Measurements from ENCODE around the gene MEN1.
A peak's percentile ranks its signal among the peaks of the same experiment; 100 is the strongest.
"Not testable (repeated sequence)": the region's sequence is repeated elsewhere in the genome, so short reads cannot be mapped to it uniquely, and the experiment has no call there.

Gene MEN1

DNA sequence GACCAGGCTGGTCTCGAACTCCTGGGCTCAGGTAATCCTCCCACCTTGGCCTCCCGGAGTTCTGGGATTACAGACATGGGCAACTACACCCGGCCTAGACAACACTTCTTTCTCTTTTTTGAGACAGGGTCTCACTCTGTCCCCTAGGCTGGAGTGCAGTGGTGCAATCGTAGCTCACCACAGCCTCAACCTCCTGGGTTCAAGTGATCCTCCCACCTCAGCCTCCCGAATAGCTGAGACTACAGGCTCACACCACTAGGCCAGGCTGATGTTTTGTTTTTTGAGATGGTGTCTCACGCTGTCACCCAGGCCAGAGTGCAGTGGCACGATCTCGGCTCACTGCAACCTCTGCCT is 35.4 kb upstream of the MEN1 start:
- not testable (repeated sequence) for DNase-seq (ENCODE audit: low read depth)

DNA sequence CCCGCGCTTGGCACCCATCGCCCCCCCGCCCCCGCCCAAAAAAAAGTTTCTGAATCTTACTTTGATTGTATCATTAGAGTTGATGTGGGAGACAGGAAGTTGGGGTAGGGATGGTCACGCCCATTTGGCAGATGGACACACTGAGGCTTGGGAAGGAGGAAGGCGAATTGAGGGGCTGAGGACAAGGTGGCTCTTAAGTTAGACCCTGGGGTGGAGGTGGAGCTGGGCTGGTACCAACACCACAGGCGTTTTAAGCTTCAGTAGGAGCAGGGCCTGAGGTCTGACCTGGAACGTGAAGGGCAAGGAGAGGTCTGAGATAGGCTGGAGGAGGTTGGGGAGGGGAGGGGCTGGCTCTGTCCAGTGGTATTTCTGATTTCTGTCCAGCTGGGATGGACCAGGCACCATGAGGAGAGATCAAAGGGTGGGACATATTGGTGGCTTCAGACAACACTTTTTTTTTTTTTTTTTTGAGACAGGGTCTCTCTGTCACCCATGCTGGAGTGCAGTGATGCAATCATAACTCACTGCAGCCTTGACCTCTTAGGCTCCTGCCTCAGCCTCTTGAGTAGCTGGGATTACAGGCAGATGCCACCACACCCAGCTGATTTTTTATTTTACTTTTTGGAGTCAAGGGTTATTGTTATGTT is 34.9 kb upstream of the MEN1 start:
- DNase-seq (ENCODE audit: low read depth): no peak

DNA sequence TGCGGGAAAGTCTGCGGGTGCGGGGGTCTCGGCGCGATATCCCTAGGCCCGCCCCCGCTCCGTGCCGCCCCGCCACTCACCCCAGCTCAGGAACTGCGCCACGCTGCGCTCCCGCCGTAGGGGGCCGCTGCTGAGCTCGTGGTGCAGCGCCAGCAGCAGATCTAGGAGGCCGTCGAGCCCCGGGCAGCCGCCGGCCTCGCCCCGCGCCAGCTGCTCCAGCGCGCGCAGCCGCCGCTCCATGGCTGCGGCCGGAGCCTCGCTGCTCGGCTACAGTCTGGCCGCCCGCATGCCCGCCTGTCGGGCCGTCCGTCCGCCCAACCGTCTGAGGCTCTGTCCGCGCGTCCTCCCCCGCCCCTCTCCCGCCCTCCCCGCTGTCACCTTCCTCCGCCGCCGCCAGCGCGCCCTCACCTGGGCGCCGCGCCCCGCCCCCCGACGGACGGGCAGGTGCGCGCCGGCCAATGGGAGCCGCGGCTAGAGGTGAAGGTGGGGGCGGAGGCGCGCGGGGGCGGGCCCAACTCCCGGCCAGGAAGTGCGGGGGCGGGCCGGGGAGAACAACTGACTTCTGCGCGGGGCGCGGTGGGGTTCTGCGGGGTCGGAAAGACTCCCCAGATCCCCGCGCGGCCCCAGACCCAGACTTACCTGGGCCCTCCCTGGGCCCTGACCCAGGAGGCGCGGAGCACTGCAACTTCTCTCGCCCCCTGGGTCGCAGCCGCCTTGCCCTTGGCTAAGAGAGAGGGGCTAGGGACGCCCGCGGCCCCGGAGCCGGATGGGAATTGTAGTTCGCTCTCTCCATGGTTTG is 34.2 kb upstream of the MEN1 start, which contains the start of gene CDC42BPG:
Gene CDC42BPG (minus strand): TSS at position 324 of the 799 bp plus-strand sequence. CDS start 84 bp downstream, at position 240.
- DNase-seq (ENCODE audit: low read depth): peak; percentile 70

DNA sequence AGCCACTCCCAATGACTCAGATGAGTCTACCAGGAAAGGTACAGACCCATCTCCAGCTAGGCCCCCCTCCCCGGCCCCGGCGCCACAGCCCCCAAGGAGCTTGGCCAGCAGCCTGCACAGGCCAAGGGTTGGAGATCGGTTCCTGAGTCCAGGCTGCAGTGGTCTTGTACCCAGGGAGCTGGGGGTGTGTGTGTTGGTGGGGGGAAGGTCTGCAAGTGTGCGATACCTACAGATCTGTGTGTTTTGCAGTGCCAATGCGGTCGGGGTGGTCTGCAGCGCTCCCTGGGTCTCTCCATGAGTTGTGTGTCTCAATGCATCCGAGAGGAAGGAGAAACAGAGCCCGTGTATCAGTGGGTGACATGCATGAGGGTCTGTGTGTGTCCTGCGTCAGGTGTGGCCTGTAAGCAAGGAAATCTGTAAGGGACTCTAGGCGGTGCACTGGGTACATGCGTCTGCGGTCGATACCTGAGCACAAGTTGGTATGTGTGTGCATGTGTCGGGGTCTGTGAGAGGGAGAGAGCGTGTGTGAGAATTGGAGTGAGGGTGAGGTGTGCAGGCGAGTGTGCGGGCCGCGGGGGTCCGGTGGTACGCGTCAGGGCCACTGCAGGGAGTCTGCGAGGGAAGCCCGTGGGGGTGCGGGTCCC is 33.5 kb upstream of the MEN1 start:
- DNase-seq (ENCODE audit: low read depth): no peak

DNA sequence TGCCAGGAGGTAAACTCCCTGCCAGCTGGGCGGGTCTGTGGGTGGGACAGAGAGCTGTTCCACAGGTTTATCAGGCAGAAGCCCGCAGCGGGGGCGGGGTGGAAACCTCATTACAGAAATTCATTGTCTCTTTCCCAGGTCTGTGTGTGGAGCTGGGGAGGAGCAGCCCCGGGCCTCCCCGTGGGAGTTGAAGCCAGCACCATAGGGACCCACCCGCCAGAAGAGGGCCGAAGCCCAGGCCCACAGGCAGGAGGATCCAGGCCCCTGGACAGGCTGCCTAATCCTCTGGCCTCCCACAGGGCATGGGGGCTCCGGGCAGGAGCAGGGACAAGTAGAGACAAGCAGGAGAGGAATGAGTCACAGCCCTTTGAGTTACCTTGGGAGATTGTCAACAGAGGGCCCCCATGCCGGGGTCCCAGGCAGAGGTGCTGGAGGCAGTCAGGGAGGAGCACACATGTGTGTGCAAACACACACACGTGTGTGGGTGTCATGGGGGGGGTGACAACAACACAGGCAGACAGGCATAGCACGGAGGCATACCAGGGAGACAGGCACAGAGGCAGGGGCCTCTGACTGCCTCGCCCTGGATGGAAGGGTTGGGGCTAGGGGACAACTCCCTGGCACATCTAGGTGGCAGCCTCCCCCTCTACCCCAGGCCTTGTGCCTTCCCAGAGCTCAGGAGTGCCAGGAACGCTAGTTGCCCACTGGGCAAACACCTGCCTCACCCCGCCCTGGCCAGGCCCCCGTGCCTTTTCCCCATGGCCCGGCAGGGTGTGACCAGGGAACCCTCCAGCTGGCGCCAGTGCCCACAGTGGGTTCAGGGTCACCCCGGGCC is 32.7 kb upstream of the MEN1 start:
- no peak for DNase-seq (ENCODE audit: low read depth)

DNA sequence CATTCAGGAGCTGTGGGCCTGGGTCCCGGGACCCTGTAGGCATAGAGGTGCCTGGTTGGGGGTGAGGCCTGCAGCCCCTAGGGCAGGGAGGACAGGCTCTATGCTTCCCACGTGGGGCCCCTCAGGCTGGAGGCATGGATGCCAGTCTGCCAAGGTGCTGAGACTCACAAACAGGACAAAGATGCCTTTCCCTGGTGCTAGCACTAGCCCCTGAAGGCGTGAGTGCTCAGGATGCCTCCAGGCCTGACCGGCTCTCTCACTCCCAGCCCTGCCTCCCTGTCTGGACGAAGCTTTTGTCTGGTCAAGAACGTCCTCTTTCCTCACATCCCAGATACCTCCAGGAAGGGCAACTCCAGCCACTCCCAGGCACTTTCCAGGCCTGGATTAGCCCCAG is 32.0 kb upstream of the MEN1 start:
- DNase-seq (ENCODE audit: low read depth): no peak

DNA sequence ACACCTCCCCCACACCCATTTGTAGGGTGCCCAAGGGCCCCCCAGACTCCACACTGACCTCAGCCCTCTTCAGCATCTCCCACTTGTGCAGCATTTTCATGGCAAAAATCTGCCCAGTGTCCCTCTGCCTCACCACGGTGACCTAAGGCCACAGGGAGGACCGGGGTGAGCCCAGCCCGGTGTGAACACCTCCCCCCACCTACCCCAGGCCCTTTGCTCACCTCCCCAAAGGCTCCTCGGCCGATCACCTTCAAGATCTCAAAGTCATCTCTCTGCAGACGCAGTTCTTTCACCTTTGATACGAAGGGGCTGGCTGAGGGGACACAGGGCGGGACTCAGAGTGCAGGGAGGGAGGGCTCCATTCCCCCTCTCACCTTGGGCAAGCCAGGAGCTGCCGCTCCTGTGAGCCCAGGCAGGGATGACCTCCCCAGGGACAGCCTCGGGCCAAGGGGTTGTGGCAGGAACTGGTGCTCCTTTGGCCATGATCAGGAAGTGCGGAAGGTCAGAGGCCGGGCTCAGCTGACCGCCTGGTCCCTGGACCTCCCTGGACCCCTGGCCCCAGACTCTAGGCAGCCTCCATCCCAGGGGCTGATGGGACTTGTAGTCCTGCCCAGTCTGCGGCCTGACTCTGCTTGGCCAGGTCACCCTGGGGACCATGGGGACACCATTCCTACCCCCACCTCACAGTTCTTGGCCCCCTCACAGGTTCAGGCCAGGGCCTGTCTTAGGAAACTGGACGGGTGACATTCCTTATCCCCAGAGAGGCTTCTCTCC is 31.4 kb upstream of the MEN1 start:
- no peak for DNase-seq (ENCODE audit: low read depth)

DNA sequence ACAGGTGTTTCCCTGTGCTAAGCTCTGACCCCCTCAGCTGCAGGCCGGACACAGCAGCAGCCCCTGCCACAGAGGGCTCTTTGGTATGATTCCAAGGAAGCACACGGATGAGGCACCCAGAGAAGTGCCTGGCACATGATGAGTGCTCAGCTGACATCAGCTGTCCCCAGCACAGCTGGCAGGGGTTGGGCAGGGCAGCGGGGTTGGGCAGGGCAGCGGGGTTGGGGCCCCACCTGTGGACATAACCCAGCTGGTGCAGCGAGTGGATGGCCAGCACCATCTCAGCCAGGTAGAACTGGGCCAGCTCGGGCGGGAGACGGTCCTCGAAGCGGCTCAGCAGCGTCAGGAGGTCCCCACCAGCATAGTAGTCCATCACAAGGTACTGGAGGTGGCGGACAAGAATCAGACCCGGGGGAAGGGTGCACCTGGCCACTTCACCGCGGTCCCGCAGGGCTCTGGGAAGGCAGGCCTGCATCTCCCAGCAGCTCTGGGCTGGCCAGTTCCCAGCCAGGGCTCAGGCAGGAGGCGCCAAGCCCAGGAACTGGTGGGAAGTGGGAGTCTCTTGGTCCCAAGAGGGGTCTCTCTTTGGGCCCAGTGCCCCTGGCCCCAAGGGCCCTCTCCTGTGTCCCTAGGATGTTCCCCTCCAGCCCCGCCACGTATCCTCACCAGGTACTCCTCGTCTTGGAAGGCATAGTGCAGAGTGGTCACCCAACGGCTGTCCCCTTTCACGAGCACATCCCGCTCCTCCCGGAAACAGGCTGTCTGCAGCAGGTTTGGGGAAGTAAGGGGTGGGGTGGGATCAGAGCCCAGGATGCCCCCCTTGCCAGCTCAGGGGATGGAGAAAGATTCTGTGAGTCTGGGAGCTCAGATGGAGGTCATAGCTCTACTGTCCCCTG is 29.8 kb upstream of the MEN1 start:
- no peak for DNase-seq (ENCODE audit: low read depth)

DNA sequence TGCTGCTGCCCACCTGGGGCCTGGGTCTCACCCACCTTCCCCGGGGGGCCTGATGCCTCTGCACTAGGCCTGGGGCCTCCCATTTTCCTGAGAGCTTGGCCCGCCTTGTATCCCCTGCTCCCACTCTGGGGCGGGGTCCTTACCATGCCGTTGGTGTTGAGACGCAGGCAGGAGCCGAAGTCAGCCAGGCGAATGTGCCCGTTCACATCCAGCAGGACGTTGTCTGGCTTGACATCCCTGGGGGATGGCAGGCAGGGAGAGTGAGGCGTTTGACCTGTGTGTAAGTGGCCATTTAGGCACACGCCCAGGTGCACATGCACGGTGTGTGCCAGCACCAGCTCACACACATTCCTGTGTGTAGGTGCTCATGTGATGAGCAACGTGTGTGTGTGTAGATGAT is 29.0 kb upstream of the MEN1 start:
- DNase-seq (ENCODE audit: low read depth): no peak

DNA sequence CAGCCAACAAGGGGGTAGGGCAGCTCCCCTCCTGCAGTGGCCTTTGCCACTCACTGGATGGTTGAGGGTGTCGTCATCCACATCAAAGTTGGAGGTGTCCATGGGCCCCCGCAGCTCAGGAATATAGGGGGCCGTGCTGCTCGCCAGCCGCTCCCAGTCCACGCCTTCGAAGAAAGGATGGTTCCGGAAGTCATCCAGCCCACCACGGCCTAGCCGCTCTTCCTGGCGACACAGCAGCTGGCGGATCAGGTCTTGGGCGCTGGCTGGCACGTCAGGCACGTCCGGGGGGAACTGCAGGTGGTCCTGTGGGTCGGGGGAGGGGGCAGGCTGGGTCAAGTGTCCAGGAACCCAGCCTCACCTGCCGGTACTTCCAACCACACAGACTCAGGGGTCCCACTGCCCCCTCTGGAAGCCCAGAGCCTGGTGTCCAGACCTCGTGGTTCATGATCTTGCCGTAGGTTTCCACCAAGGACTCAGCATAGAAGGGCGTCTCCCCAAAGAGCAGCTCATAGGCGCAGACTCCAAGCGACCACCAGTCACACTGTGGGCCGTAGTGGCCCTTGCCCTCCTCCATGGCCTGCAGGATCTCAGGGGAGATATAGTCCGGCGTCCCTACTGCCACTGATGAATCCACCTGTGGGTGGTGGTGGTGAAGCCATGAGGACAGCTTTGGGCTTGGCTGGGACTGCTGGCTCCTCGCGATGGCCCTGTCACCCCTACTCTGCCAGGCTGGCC is 28.4 kb upstream of the MEN1 start:
- no peak for DNase-seq (ENCODE audit: low read depth)

DNA sequence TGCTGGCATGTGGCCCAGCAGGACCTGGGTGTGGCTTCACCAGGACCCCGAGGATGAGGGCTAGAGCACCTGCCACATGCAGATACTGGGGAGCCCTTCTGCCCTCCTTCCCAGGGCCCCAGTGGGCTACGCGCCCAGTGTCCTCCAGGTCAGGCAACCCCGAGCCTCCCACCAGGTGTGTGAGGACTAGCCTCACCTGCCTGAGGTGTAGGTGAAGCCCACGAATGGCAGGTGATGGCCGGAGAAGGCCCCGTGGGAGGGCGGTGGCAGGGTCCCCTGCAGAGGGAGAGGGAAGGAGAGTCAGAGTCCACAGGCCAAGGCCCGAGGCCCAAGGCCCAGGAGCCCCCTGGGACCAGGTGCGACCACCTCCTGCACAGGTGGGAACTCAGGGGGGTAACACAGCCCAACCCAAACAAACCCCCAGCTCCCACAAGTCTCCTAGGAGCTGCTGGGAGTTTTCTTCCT is 27.6 kb upstream of the MEN1 start:
- DNase-seq (ENCODE audit: low read depth): no peak

DNA sequence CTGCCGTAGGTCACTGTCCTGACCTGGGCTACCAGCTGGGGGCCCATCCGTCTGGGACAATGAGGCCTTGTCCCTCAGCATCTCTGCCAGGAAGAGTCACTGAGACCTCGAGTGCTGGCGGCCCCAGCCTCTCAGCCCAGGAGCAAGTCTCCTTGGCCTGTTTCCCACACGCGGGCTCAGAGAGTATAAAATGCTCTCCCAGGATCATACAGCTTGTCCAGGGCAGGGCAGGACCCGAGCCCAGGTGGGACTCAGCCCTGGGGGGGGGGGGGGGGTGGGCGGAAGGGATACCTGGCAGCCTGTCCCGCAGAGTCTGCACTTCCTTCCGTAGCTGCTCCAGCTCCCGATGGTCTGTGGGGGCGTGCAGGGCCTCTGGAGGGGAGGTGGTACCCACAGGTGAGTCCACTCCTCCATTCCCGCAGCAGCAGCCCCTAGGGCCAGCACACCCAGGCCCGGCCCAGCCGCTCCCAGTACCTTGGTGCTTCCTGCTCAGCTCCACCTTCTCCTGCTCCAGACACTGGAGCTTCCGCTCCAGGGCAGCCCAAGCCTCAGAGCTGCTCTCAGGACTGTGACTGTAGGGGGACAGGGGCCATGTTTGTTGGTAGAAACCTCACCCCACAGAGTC is 26.2 kb upstream of the MEN1 start:
- DNase-seq (ENCODE audit: low read depth): no peak

DNA sequence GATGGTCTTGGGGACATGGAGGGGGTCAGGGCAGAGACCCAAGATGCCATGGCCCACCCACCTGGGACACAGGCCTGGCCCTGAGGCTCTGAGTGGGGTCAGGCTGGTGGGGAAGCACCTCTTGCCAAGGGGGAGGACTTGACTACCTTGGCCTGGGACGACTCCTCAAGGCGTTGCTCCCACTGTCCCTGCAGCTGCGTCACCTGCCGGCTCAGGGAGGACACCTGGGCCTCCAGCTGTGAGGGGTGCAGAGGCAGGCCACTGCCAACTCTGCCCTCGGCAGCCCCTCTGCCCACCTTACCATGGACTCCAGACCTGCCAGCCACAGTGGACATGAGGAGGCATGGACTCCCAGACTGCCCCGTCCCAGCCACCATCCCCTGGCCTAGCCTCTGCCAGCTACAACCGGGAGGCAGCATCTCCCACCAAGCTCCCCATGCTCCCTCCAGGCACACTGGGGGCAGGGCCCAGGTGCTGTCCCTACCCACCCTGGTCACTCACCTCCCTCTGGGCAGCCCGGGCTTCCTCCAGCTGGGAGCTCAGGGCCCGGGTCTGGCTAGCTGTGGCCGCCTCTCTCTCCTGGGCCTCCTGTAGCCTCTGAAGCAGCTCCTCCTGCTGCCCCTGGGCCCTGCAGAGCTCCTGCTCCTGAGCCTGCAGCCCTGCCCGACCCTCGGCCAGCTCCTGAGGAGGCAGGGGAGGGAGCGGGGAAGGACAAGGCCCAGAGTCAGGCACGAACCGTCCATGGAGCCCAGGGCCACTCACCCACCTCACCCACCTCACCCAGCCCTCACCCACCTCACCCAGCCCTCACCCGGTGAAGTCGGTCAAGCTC is 25.5 kb upstream of the MEN1 start:
- DNase-seq (ENCODE audit: low read depth): no peak

DNA sequence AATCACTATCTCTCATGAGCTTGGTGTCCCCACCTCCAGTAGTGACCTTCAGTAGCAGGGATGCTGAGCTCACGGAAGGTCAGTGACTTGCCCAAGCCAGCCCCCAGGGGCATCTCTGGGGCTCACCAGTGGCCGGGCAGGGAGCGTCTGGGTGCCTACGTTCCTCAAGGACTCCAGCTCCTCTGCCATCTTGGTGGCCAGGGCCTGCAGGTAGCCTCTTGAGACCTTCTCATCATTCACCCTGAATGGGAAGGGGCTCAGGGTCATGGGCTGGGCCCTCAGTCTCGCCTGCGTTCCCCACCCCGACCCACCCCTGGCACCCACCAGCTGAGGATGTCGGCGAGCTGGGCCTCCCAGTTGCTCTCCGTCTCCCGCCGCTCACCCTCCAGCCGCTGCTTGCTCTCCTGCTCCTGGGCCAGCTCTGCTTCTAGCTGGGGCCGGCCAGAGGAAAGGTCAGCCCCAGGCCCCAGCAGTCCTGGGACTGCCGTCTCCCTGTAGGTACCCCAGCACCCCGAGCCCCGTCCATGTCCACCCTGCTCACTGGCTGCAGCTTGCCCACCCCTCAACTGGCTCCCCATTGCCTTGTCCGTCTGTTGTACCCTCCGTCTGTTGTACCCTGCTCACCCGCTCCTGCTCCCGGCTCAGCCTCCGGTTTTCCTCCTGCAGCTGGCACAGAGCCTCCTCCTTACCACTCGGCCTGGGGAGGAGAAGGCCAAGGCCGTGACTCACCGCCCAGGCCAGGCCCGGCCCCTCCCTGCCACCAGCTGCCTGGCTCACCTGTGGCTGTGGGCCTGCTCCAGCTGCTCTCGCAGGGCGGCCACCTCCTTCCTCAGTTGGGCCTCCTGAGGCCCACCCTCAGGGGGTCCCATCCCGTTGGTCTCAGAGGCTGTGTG is 24.6 kb upstream of the MEN1 start:
- DNase-seq (ENCODE audit: low read depth): no peak

DNA sequence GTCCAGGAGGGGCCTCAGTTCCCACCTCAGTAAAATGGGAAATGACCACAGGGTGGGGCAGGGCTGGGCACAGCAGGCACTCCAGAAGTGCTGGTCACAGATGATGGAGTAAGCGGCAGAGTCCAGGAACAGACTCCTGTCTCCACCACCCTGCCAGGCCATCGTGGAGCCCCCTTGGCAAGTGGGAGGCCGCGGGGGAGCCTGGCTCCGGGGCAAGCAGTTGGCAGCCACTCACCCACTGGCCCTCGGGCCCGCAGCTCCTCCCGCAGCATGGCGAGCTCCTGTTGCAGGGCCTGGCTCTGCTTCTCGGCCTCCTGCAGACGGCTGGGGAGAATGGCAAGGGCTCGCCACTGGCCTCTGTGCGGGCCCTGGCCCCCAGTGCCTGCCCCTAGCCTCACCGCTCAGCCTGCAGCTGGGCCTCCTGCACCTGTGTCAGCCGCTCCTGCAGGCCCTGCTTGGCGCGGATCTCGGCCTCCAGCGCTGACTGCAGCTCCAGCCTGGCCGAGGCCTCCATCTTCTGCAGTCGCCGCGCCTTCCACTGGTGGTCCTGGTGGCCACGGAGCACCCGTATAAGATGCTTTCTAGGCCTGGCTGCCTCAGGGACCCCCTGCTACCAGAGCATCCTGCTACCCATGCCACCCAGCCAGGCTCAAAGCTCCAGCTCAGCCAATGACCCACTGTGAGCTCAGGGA is 23.8 kb upstream of the MEN1 start:
- no peak for DNase-seq (ENCODE audit: low read depth)

DNA sequence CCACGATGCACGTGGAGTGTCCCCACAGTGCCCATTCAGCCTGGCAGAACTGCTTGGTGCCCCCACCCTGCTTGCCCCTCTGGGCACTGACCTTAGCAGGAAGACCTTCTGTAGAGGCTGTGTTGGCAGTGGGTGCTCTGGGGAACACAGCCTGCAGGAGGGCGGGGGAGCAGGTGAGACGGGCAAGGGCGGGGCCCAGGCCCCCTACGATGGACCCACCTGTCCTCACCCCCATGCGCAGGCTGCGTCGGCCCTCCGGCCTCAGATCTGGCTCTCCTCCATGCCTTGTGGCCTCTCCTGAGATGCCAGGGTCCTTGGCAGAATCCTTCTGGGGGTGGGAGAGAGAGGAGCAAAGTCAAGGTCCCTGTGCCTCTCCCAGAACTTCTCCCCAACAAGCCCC is 23.2 kb upstream of the MEN1 start:
- no peak for DNase-seq (ENCODE audit: low read depth)

DNA sequence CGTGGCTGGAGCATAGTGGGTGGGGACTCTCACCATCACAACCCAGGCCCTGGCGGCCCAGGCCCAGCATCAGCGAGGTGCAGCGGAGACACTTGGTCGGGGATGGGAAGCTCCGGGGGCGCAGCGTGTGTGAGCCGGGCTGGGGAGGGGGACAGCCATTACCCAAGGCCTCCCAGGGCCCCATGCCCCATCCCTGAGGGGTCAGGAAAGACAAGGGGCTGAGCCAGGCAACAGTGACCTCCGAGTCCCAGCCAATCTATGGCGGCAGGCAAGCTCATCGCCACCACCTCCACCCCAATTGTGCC is 22.8 kb upstream of the MEN1 start:
- DNase-seq (ENCODE audit: low read depth): no peak

Data from activated T-helper 1 cell treated with Interleukin-2 at 50 U/mL for 16 hours (primary cell).